IPS-18c (cell line): ENCODE measurements around the gene UBR3.

ENCODE experiments used
- H3K4me3 ChIP-seq: 2 replicates; pipeline ENCODE4 v1.7.0; 2013; ENCODE audit warnings: low read depth, mild to moderate bottlenecking, low read length, moderate library complexity; ENCODE audit not compliant: insufficient read depth
- H3K9me3 ChIP-seq: one replicate; pipeline ENCODE4 v1.6.1; 2013; ENCODE audit warnings: mild to moderate bottlenecking, low read length, moderate library complexity; ENCODE audit not compliant: control insufficient read depth, insufficient read depth

Gene UBR3

GRCh38 chr2:170044751-170045478 lies 217.7 kb downstream of the UBR3 start:
- no peak overlapping the region for H3K4me3 ChIP-seq
- no peaks in the 10 kb centered on the region for H3K9me3 ChIP-seq

- H3K9me3 ChIP-seq: no peaks in the 10 kb centered on the region
Measured at GRCh38 chr2:170047331-170048065, 220.2 kb downstream of the UBR3 start.

GRCh38 chr2:170052151-170052550 lies 224.9 kb downstream of the UBR3 start:
- no peak overlapping the region for H3K4me3 ChIP-seq

More at GRCh38 chr2:170047331-170048065, 220.2 kb downstream of the UBR3 start:
- no peak overlapping the region for H3K4me3 ChIP-seq

GRCh38 chr2:170054997-170055396 lies 227.7 kb downstream of the UBR3 start:
- H3K4me3 ChIP-seq: no peak overlapping the region

More at GRCh38 chr2:170052151-170052550, 224.9 kb downstream of the UBR3 start:
- H3K9me3 ChIP-seq: no peaks in the 10 kb centered on the region

GRCh38 chr2:170056900-170057299 lies 229.6 kb downstream of the UBR3 start:
- Histone ChIP-seq H3K4me3 (no peak overlapping the region), H3K9me3 (no peaks in the 10 kb centered on the region)

More at GRCh38 chr2:170054997-170055396, 227.7 kb downstream of the UBR3 start:
- H3K9me3 ChIP-seq: no peaks in the 10 kb centered on the region

- no peak overlapping the region for H3K4me3 ChIP-seq
- H3K9me3 ChIP-seq: no peaks in the 10 kb centered on the region
Measured at GRCh38 chr2:170063456-170064235, 236.4 kb downstream of the UBR3 start.

GRCh38 chr2:170070778-170071177 lies 243.5 kb downstream of the UBR3 start:
- H3K4me3 ChIP-seq: no peak overlapping the region
- H3K9me3 ChIP-seq: no peaks in the 10 kb centered on the region

- H3K9me3 ChIP-seq: no peaks in the 10 kb centered on the region
Measured at GRCh38 chr2:170073288-170073687, 246.0 kb downstream of the UBR3 start.

GRCh38 chr2:170076189-170076588 lies 248.9 kb downstream of the UBR3 start:
- no peaks in the 10 kb centered on the region for H3K9me3 ChIP-seq
- no peak overlapping the region for H3K4me3 ChIP-seq

More at GRCh38 chr2:170073288-170073687, 246.0 kb downstream of the UBR3 start:
- no peak overlapping the region for H3K4me3 ChIP-seq

- H3K4me3 ChIP-seq: no peak overlapping the region
Measured at GRCh38 chr2:170077830-170078569, 250.7 kb downstream of the UBR3 start.

GRCh38 chr2:170084820-170085491 lies 257.7 kb downstream of the UBR3 start:
- H3K9me3 ChIP-seq: no peaks in the 10 kb centered on the region
- no peak overlapping the region for H3K4me3 ChIP-seq

More at GRCh38 chr2:170077830-170078569, 250.7 kb downstream of the UBR3 start:
- no peaks in the 10 kb centered on the region for H3K9me3 ChIP-seq

GRCh38 chr2:170086117-170086688 lies 258.9 kb downstream of the UBR3 start:
- Histone ChIP-seq H3K4me3 (peak overlapping the region; percentile 4; the same call in 1 of the 2 replicates), H3K9me3 (no peaks in the 10 kb centered on the region)

GRCh38 chr2:170086751-170087412 lies 259.6 kb downstream of the UBR3 start:
- Histone ChIP-seq H3K9me3 (no peaks in the 10 kb centered on the region), H3K4me3 (peak overlapping the region; percentile 4; the same call in 1 of the 2 replicates)

- Histone ChIP-seq H3K4me3 (no peak overlapping the region), H3K9me3 (no peaks in the 10 kb centered on the region)
Measured at GRCh38 chr2:170087413-170087793, 260.1 kb downstream of the UBR3 start.

GRCh38 chr2:170088776-170089175 lies 261.5 kb downstream of the UBR3 start:
- no peaks in the 10 kb centered on the region for H3K9me3 ChIP-seq
- H3K4me3 ChIP-seq: no peak overlapping the region

- no peak overlapping the region for H3K4me3 ChIP-seq
- H3K9me3 ChIP-seq: no peaks in the 10 kb centered on the region
Measured at GRCh38 chr2:170090229-170090628, 263.0 kb downstream of the UBR3 start.
